Mucosa of descending colon (tissue), 3 donors: ENCODE results near the gene DHRS12. TPM values are rescaled to one million over a fixed set of nuclear protein-coding genes. Genes with fewer than 3 reads are reported as not detected.

ENCODE experiments used
- ATAC-seq: fragments of 200-7000 bp; cut with Tn5 transposase; one replicate; pipeline ENCODE4 v1.9.1; 2020; ENCODE audit warnings: mild to moderate bottlenecking, moderate library complexity
- DNase-seq, 3 donors: peaks; one replicate each; pipeline ENCODE4 v3.0.0-alpha.2; 2020
- H3K36me3 ChIP-seq: fragments of 200-600 bp; one replicate; pipeline ENCODE4 v1.8.0; 2021; ENCODE audit warnings: low read depth, mild to moderate bottlenecking
- H3K4me1 ChIP-seq: fragments of 200-600 bp; one replicate; pipeline ENCODE4 v1.8.0; 2021; ENCODE audit warnings: low read depth, mild to moderate bottlenecking
- H3K4me3 ChIP-seq: fragments of 200-600 bp; one replicate; pipeline ENCODE4 v1.8.0; 2021; ENCODE audit warnings: mild to moderate bottlenecking
- H3K9me3 ChIP-seq: fragments of 200-600 bp; one replicate; pipeline ENCODE4 v1.8.0; 2021; ENCODE audit warnings: mild to moderate bottlenecking
- intact Hi-C, 2 donors: fragments of 100-400 bp; cut with DNase I in 1 of 2; cut with micrococcal nuclease in 1 of 2; formaldehyde crosslinking; loops; one replicate each; pipeline versions ENCODE4 v1.11.0 to v1.11.1; 2022; cut with DNase I, micrococcal nuclease
- total RNA-seq, 3 donors: library from RNA; stranded (reverse); fragmentation: NEBNext Ultra II Directional in 2 of 3; extraction: Animal tissue kit (Norgen Biotek cat#: 25700) in 2 of 3; gene quantifications; one replicate each; pipeline versions ENCODE4 v1.2.1 to v1.2.4, GENCODE V29; 2021 to 2023
- TF ChIP-seq, protein P1 (sequence below): fragments of 200-600 bp; IDR thresholded peaks from one replicate; pipeline ENCODE4 v1.8.0; 2022; ENCODE audit warnings: antibody characterized with exemption, mild to moderate bottlenecking
- donor health status: DM: no; HTN: no; CAD: no; lungs with moderate emphysema.
- donor health status: DM: no; HTN: no; CAD: no.
- donor health status: DM: no; HTN: yes; CAD: no.

DHRS12 gene
- total RNA-seq, 3 donors from 2014 or later, result 11.8 to 15.1 (median 14.1) TPM

DNA sequence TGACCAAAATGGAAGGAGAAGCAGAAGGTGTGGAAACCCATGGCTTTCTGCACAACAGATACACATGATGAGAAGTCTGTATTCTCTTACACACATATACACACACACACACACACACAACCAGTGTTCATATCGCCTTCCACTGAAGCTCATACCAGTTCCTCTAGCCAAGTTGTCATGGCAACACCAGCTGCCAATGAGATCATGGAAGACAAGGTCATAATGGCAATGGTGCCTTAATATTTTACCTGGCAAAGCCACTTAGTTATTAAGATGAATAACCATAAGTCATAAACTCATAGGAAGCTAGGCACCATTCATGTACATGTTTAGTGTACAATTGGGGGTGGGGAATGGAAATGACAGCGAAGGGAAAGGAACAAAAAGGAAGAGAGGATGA, 2.6 kb upstream of the DHRS12 start:
- Histone ChIP-seq H3K9me3 (no peaks in the 10 kb centered on the region), H3K4me1 (peaks cover 24% of the 10 kb centered on the region), H3K4me3 (no peak overlapping the region), H3K36me3 (no peaks in the 10 kb centered on the region)
- no peak for DNase-seq
- TF ChIP-seq, protein P1, sequence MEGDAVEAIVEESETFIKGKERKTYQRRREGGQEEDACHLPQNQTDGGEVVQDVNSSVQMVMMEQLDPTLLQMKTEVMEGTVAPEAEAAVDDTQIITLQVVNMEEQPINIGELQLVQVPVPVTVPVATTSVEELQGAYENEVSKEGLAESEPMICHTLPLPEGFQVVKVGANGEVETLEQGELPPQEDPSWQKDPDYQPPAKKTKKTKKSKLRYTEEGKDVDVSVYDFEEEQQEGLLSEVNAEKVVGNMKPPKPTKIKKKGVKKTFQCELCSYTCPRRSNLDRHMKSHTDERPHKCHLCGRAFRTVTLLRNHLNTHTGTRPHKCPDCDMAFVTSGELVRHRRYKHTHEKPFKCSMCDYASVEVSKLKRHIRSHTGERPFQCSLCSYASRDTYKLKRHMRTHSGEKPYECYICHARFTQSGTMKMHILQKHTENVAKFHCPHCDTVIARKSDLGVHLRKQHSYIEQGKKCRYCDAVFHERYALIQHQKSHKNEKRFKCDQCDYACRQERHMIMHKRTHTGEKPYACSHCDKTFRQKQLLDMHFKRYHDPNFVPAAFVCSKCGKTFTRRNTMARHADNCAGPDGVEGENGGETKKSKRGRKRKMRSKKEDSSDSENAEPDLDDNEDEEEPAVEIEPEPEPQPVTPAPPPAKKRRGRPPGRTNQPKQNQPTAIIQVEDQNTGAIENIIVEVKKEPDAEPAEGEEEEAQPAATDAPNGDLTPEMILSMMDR, result no peak
- no peak for ATAC-seq
- intact Hi-C loops, result no loop called here

DNA sequence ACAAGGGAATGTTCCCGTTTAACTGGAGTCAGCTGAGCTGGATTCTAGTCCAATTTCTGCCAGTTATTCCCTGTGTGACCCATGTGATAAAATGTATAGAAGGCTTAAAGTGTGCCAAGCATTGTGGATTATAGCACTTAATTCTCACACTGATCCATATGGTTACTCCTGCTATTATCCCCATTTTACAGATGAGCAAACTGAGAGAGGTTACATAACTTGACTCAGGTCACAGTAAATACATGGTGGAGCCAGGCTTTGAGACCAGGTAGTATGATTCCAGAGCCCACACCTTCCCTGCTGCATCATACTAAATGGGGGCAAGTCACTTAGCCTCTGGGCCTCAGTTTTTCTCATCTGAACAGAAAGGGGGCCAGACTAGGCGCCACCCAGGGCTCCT, 2.0 kb upstream of the DHRS12 start:
- TF ChIP-seq, protein P1, result no peak
- no peak for ATAC-seq

DNA sequence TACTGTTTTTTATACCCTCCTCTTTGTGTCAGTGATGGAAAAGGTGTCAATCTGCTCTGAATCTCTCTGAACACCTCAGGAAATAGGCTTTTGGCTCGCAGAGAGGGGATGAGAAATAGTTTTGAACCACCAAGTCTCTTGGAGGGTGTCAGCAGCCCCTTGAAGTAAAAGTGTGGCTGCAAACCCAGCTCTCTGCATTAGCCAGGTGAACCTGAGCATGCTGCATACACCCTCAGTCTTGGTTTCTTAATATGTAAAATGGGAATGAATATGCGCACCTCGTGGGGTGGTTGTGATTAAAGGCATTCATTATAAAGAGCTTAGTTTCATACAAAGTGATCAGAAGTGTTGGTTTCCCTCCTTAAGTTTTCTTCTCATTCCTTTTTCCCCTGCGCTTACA, 1.4 kb upstream of the DHRS12 start:
- peaks cover 28% of the 10 kb centered on the region for H3K4me1 ChIP-seq
- intact Hi-C loops, result no loop called here
- H3K4me3 ChIP-seq, result no peak overlapping the region
- DNase-seq, result no peak
- H3K36me3 ChIP-seq, result no peaks in the 10 kb centered on the region
- H3K9me3 ChIP-seq, result no peaks in the 10 kb centered on the region
- TF ChIP-seq, protein P1, result no peak
- ATAC-seq, result no peak

More for the DNA sequence above, 2.0 kb upstream of the DHRS12 start:
- H3K9me3 ChIP-seq, result no peaks in the 10 kb centered on the region
- intact Hi-C loops, result no loop called here
- peaks cover 28% of the 10 kb centered on the region for H3K4me1 ChIP-seq
- no peaks in the 10 kb centered on the region for H3K36me3 ChIP-seq
- DNase-seq, result no peak
- H3K4me3 ChIP-seq, result no peak overlapping the region

DNA sequence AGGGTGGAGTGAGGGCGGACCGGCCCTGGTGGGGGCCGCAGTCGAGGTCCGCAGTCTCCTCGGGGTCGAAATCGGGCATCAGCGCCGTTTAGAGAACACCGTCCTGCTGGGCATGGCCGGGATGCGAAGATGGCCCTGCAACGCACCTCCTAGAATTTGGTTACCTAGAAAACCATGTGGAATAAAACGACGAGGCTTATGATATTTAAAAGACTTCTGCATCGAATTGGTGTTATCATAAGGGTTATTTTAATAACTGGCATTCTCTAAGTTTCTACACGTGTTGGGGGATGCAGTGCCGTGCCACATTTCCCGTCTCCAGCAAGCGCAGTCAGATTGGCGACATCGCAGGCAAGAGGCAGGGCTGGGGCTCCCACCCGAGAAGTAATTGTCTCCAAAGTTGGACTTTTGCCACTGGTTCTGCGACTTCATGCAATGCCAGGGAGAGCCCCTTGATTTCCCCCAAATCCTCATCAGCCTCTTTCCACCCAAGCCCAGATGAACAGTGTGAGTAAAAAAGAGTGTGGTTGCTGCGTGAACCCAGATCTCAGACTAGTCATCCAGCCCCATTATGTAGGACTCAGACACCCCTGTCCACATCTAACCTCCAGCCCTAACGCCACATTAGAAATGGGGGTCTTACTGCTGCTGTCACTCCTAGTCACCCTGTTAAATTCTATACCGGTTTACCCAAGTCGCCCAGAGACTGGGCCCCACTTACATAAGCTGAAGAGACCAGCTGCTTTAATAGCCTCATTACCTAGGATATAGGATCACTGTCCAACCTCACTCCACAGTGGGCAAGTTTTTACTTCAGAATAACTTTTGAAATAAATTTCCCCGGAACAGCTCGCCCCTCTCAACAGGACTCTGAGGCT, 571 bp upstream of the DHRS12 start:
- ATAC-seq (no peak), DNase-seq (peak in 2 of 3 donors; percentile 52 to 60)
- Histone ChIP-seq H3K36me3 (no peaks in the 10 kb centered on the region), H3K4me3 (peak overlapping the region; percentile 83), H3K4me1 (peaks cover 28% of the 10 kb centered on the region), H3K9me3 (no peaks in the 10 kb centered on the region)
- TF ChIP-seq, protein P1, result no peak
- intact Hi-C loops, result no loop called here

DNA sequence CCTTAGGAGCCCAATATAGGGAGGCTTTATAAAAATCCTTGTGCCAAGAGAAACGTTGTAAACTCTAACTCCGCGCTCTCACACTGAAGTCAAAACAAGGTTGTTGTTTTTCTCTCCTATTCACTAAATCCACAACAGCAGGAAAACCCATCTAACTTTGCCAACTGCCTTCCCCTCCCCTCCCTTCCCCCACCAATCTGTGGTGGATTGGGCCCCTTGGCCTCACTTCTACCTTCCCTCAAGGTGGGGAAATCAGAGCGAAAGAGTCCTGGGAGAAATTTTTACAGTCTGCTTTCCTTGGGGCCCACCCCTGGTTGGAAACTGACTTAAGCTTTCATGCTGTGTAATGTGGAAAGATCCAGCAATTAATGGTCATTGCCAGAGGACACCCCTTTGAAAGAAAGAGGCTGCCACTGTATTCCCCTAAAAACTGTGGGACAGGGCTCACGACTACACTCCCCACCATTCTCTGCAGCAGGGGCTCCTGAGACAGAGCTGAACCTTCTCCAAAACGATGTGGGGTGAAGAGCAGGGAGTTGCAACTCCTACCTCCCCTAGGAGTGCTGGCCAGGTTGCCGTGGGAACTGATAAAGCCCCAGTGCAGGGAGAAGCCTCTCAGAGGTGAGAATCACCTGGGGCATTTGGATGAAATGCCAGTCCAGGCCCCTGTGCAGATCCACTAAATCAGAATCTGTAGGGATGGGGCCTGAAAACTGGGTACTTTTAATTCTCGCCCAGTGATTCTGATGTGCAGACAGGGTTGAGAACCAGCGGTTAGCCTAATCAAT, 1.1 kb downstream of the DHRS12 start:
- no peaks in the 10 kb centered on the region for H3K9me3 ChIP-seq
- H3K36me3 ChIP-seq, result no peaks in the 10 kb centered on the region
- ATAC-seq (no peak), DNase-seq (peak in 2 of 3 donors; percentile 19 to 48)
- TF ChIP-seq, protein P1, result no peak
- intact Hi-C loops, result no loop called here
- no peak overlapping the region for H3K4me3 ChIP-seq
- H3K4me1 ChIP-seq, result peaks cover 28% of the 10 kb centered on the region
